Heart left ventricle (tissue), 16 donors: ENCODE data around the gene SPAG6. TPM values are rescaled to one million over a fixed set of nuclear protein-coding genes. Genes with fewer than 3 reads are reported as not detected.

ENCODE experiments used
- ATAC-seq, 4 donors: fragments of 200-7000 bp; cut with Tn5 transposase; one replicate each; pipeline ENCODE4 v1.9.1; 2020 to 2022; ENCODE audit warnings: moderate library complexity in 4 of 4, mild to moderate bottlenecking in 3 of 4, moderate number of reproducible peaks in 1 of 4
- DNase-seq, 5 donors: peaks; one replicate each; pipeline ENCODE4 v3.0.0-alpha.2; 2020
- H3K27ac ChIP-seq, 12 donors: fragments of 200-600 bp; sonication (generic) in 4 of 12; one replicate each; pipeline versions ENCODE4 v1.5.0 to v1.8.0; 2016 to 2022; ENCODE audit warnings: mild to moderate bottlenecking in 2 of 12
- H3K27me3 ChIP-seq, 9 donors: fragments of 200-600 bp; sonication (generic) in 2 of 9; one replicate each; pipeline versions ENCODE4 v1.5.1 to v1.8.0; 2016 to 2022; ENCODE audit warnings: mild to moderate bottlenecking in 3 of 9
- H3K36me3 ChIP-seq, 9 donors: fragments of 200-600 bp; sonication (generic) in 2 of 9; one replicate each; pipeline versions ENCODE4 v1.5.0 to v1.8.0; 2018 to 2022; ENCODE audit warnings: mild to moderate bottlenecking in 2 of 9
- H3K4me1 ChIP-seq, 12 donors: fragments of 200-600 bp; sonication (generic) in 4 of 12; one replicate each; pipeline versions ENCODE4 v1.5.0 to v1.8.0; 2016 to 2022; ENCODE audit warnings: mild to moderate bottlenecking in 3 of 12
- H3K4me3 ChIP-seq, 12 donors: fragments of 200-600 bp; sonication (generic) in 4 of 12; one replicate each; pipeline versions ENCODE4 v1.5.0 to v1.8.0; 2017 to 2022; ENCODE audit warnings: mild to moderate bottlenecking in 9 of 12, moderate library complexity in 4 of 12
- H3K9me3 ChIP-seq, 12 donors: fragments of 200-600 bp; sonication (generic) in 4 of 12; one replicate each; pipeline versions ENCODE4 v1.5.0 to v1.8.0; 2016 to 2022; ENCODE audit warnings: mild to moderate bottlenecking in 1 of 12
- POLR2A ChIP-seq, 2 donors: fragments of 450-650 bp; IDR thresholded peaks; one replicate each; pipeline ENCODE4 v1.6.1; 2017; ENCODE audit warnings: antibody characterized with exemption in 2 of 2, mild to moderate bottlenecking in 2 of 2, moderate library complexity in 2 of 2
- WGBS, 4 donors: extraction: QIAGEN DNeasy Blood & Tissue Kit in 2 of 4; methylation state at CpG; one replicate each; pipeline versions ENCODE4 v1.1.5 to v1.1.7; 2013 to 2018; 5-methylcytosine and 5-hydroxymethylcytosine counted together
- intact Hi-C, 10 donors: fragments of 100-400 bp; cut with DNase I; formaldehyde crosslinking; loops; one replicate each; pipeline versions ENCODE4 v1.11.1 to v1.14.2; 2022
- polyA plus RNA-seq, 2 donors: library from polyadenylated mRNA; stranded (reverse); fragments of 200-250 nt; gene quantifications; one replicate each; pipeline ENCODE4 v1.2.3, GENCODE V29; 2013
- total RNA-seq, 9 donors: library from RNA; depleted of rRNA in 2 of 9; stranded (reverse); fragments of >200 nt in 2 of 9; fragmentation: NEBNext Ultra II Directional in 3 of 9; extraction: Animal tissue kit (Norgen Biotek cat#: 25700) in 3 of 9; gene quantifications; one replicate each; pipeline versions ENCODE4 v1.1.0 to v1.2.4, GENCODE V29; 2016 to 2023
- TF ChIP-seq, protein P1 (sequence below), 12 donors: fragments of 200-600 bp; sonication (generic) in 4 of 12; IDR thresholded peaks; one replicate each; pipeline versions ENCODE4 v1.5.0 to v1.8.0; 2018 to 2022; ENCODE audit warnings: antibody characterized with exemption in 12 of 12, mild to moderate bottlenecking in 5 of 12
- donor health status: ischemic (EF 13 %, LVEDD 7.1; RV severe dilation, severe dysfunction).
- donor health status: healthy with polysubstance abuse.
- donor health status: DM: no; HTN: yes; CAD: no.
- donor health status: DM: no; HTN: no; CAD: no.
- donor health status: ischemic (EF 25% LVEDD 6.9; RV normal size, moderate dysfunction).
- donor health status: ischemic (EF 25% LVEDD 5.7; RV mildly dilated, moderate dysfunction).
- donor health status: healthy.
- donor health status: DM: yes; HTN: yes; CAD: no.
- donor health status: ischemic (EF 35%, LVEDD 5.7; RV mildly dilated, moderate dysfunction).
- donor health status: nonischemic (EF 11% LVEDD 7.7; RV severe dilation, severe dysfunction).
- donor health status: DM: yes; HTN: yes; CAD: no.
- donor health status: PGD.
- donor health status: ischemic (EF 29% LVEDD 5.4; RV normal size, mild dysfunction).
- donor health status: nonischemic (EF 23%, LVEDD 6.1; RV moderate dilation, normal function).

SPAG6 gene
- total and polyA plus RNA-seq, 11 donors = 0.42 TPM; not detected in 10

DNA sequence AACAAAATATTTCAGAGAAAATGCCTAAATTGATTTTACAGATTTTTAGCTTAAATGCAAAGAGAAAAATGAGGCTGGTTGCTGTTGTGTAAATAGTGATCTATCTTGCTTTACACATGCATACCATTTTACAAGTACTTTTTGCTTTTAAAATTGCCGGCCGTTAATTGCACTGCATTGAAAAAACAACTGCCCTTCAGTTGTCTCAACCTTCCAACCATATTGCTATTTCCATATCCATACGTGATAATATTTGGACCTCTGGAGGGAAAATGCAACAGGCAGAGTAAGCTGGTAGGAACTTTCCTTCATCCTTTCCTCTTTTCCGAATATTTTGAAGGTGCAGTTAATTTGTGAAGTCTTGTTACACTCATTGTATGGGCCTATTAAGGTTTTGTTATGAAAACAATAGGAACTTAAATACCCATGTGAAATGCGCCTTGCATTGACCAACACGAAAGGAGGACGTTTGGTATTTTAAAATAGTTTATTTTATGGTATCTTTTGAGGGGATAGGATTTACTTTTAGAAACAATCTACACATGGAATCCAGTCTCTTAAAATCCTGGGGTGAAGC, 13.1 kb upstream of the SPAG6 start:
- TF ChIP-seq, protein P1, sequence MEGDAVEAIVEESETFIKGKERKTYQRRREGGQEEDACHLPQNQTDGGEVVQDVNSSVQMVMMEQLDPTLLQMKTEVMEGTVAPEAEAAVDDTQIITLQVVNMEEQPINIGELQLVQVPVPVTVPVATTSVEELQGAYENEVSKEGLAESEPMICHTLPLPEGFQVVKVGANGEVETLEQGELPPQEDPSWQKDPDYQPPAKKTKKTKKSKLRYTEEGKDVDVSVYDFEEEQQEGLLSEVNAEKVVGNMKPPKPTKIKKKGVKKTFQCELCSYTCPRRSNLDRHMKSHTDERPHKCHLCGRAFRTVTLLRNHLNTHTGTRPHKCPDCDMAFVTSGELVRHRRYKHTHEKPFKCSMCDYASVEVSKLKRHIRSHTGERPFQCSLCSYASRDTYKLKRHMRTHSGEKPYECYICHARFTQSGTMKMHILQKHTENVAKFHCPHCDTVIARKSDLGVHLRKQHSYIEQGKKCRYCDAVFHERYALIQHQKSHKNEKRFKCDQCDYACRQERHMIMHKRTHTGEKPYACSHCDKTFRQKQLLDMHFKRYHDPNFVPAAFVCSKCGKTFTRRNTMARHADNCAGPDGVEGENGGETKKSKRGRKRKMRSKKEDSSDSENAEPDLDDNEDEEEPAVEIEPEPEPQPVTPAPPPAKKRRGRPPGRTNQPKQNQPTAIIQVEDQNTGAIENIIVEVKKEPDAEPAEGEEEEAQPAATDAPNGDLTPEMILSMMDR (IDR thresholded peaks at IDR 0.05) = no peak
- no peak for TF ChIP-seq POLR2A (IDR thresholded peaks at IDR 0.05)
- ATAC-seq (no peak), DNase-seq (no peak)
- Histone ChIP-seq H3K36me3 (peaks cover 0 to 38% (median 31%) of the 10 kb centered on the region in 9 donors), H3K4me1 (peaks cover 9 to 36% (median 21%) of the 10 kb centered on the region in 12 donors), H3K4me3 (no peak overlapping the region), H3K9me3 (peaks cover 0 to 7% (median 0%) of the 10 kb centered on the region in 12 donors), H3K27ac (no peak overlapping the region), H3K27me3 (peaks cover 20 to 42% (median 34%) of the 10 kb centered on the region in 9 donors)
- intact Hi-C loops = no loop called here
- WGBS, 4 donors = 93 to 96% (median 95%) methylated on average over 7 of the region's 7 CpGs

DNA sequence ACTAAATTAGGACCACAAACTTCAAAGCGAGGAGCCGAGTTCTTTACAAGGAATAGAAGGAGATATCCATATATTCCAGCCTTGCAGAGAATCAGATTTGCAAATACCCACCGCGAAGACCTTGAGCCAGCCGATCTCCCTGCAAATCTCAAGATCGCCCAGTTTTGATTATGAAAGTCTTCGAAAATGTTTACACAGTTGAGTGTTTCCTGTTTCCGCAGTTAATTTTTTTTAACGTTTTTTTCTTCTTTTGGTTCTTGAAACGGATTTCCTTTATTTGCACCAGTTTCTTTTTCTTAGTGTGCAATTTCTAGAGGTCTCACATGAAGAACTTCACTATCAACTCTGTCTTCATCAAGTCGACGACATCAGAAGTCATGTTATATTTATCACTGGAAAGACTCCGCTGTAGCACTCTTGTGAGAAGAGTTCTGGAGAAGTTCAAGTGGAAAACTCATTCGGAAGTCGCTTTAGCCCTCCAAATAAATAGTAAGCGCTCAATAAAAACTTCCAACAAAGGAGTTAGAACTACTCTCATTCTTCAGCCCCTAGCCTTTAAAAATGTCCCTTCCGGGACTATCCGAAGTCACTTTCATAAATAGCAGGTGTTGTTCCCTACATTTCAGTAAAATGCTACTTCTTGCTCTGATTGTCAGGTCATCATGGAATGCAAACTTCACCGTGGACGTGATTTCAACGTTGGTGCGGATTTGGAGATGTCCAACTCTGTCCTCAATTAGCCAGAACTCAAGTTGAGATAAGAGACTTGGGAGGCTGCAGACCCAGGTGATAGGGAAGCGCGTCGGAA, 11.9 kb upstream of the SPAG6 start:
- H3K4me1 ChIP-seq = peaks cover 9 to 38% (median 21%) of the 10 kb centered on the region in 12 donors
- H3K9me3 ChIP-seq = peaks cover 0 to 7% (median 0%) of the 10 kb centered on the region in 12 donors
- WGBS, 4 donors = 38 to 53% (median 48%) methylated on average over 25 of the region's 25 CpGs
- peaks cover 32 to 54% (median 46%) of the 10 kb centered on the region in 9 donors for H3K27me3 ChIP-seq
- intact Hi-C loops = no loop called here
- no peak for DNase-seq
- TF ChIP-seq, protein P1 (IDR thresholded peaks at IDR 0.05) = no peak
- no peak for TF ChIP-seq POLR2A (IDR thresholded peaks at IDR 0.05)
- peaks cover 0 to 26% (median 19%) of the 10 kb centered on the region in 9 donors for H3K36me3 ChIP-seq
- ATAC-seq = no peak
- peak overlapping the region in 2 of 12 donors; percentile 5 to 35 for H3K4me3 ChIP-seq
- H3K27ac ChIP-seq = peak overlapping the region in 1 of 12 donors; percentile 14

DNA sequence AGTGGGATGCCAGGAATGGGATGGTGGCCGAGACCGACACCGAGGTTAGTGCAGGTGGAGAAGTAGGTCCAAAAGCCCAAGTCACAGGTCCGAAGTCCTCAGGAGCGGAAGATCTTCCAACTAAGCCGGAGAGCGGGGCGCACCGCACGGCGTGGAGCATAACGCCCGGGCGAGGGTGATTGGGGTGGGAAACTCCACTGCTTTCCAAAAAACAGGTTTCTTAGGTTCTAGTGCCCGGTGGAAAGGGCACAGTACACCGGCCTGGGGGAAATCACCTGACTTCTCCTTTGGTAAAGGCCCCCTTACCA, 11.4 kb upstream of the SPAG6 start:
- intact Hi-C loops = no loop called here
- Histone ChIP-seq H3K36me3 (peaks cover 0 to 21% (median 14%) of the 10 kb centered on the region in 9 donors), H3K27ac (no peak overlapping the region), H3K27me3 (peaks cover 37 to 59% (median 52%) of the 10 kb centered on the region in 9 donors), H3K4me1 (peaks cover 9 to 40% (median 21%) of the 10 kb centered on the region in 12 donors), H3K9me3 (peaks cover 0 to 7% (median 0%) of the 10 kb centered on the region in 12 donors), H3K4me3 (peak overlapping the region in 5 of 12 donors; percentile 49 to 61 (median 57))
- DNase-seq = peak in 2 of 5 donors; percentile 27 to 56
- no peak for ATAC-seq
- TF ChIP-seq, protein P1 (IDR thresholded peaks at IDR 0.05) = no peak
- no peak for TF ChIP-seq POLR2A (IDR thresholded peaks at IDR 0.05)
- WGBS, 4 donors = 36 to 53% (median 51%) methylated on average over 16 of the region's 16 CpGs
